Measurements from ENCODE around the gene PLAAT4. TPM values are rescaled to one million over a fixed set of nuclear protein-coding genes. Genes with fewer than 3 reads are reported as not detected.

PLAAT4 gene
- total RNA-seq, 1 experiment from 2014 or later, result 0.52 TPM

DNA sequence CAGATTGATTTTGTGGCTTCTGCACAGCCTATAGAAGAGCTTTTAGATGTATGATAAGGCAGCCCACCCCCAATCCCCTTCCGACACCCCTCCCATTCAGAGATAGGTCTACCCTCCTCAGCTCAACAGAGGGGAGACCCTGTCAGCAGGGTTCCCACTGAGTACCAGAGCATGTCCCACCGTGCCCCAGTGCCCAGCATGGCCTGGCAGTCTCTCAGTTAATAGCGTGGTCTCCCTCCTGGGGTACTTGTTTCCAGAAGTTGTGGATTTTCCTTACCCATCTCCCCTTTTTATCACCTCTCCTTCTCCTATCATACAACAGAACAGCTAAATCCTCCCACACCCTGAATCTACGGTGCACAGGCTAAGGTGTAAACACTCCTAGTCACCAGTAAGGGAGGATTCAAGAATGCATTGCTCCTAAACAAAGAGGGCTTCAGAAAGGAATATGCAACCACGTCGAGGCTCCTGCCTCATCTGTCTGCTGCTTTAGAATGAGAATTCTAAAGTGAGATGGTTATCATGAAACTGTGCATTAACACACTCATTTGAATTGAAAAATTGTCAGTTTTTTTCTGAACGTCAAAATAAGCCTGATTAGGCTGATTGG lies 19.9 kb downstream of the PLAAT4 start:
- H3K4me1 ChIP-seq (ENCODE audit: control insufficient read depth in 1 of 2, insufficient read depth in 2 of 2, low read length in 2 of 2), result no peaks in the 10 kb centered on the region
- H2AFZ ChIP-seq (ENCODE audit: low read depth, low read length, poor library complexity, severe bottlenecking), result no peak overlapping the region
- no TSS peak for BruUV-seq (replicated peaks)
- CTCF ChIA-PET, result no interaction called here
- H3K79me2 ChIP-seq (ENCODE audit: insufficient read depth, low read length), result no peaks in the 10 kb centered on the region
- no peak overlapping the region for H3K27ac ChIP-seq (ENCODE audit: low read depth, low read length)
- no peaks in the 10 kb centered on the region for H3K27me3 ChIP-seq (ENCODE audit: insufficient read depth, low read length)
- H4K20me1 ChIP-seq (ENCODE audit: insufficient read depth), result no peaks in the 10 kb centered on the region
- no peaks in the 10 kb centered on the region for H3K9me2 ChIP-seq (ENCODE audit: insufficient read depth)
- RAD21 ChIA-PET (ENCODE audit: low non-redundant PET in 1 of 2, low total read pairs in 2 of 2, uncharacterized antibody in 2 of 2, unreplicated experiment in 2 of 2), result no interaction called here
- DNase-seq (ENCODE audit: low read depth, low spot score) (no peak), ATAC-seq (no peak)
- H3K4me2 ChIP-seq (ENCODE audit: low read length), result no peak overlapping the region
- intact Hi-C loops (cut with micrococcal nuclease), result no loop called here
- POLR2A ChIA-PET, result no interaction called here
- H3K4me3 ChIP-seq (replicated peaks in 1 of 2; ENCODE audit: low read depth in 1 of 2, low read length in 2 of 2), result no peak overlapping the region
- no peaks in the 10 kb centered on the region for H3K9me3 ChIP-seq (ENCODE audit: control insufficient read depth in 1 of 2, insufficient read depth in 1 of 2, low read depth in 1 of 2, low read length in 2 of 2)
- TF ChIP-seq SRF (IDR thresholded peaks at IDR 0.05; ENCODE audit: low read depth), result no peak
- TF ChIP-seq YY1 (IDR thresholded peaks at IDR 0.05; ENCODE audit: extremely low read depth, insufficient replicate concordance, low read depth, low read length), result no peak
- TF ChIP-seq, protein P1, sequence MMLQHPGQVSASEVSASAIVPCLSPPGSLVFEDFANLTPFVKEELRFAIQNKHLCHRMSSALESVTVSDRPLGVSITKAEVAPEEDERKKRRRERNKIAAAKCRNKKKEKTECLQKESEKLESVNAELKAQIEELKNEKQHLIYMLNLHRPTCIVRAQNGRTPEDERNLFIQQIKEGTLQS (IDR thresholded peaks at IDR 0.05), result no peak
- TF ChIP-seq, protein P2, sequence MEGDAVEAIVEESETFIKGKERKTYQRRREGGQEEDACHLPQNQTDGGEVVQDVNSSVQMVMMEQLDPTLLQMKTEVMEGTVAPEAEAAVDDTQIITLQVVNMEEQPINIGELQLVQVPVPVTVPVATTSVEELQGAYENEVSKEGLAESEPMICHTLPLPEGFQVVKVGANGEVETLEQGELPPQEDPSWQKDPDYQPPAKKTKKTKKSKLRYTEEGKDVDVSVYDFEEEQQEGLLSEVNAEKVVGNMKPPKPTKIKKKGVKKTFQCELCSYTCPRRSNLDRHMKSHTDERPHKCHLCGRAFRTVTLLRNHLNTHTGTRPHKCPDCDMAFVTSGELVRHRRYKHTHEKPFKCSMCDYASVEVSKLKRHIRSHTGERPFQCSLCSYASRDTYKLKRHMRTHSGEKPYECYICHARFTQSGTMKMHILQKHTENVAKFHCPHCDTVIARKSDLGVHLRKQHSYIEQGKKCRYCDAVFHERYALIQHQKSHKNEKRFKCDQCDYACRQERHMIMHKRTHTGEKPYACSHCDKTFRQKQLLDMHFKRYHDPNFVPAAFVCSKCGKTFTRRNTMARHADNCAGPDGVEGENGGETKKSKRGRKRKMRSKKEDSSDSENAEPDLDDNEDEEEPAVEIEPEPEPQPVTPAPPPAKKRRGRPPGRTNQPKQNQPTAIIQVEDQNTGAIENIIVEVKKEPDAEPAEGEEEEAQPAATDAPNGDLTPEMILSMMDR (IDR thresholded peaks at IDR 0.05 in 2 of 3, conservative IDR thresholded peaks at IDR 0.05 in 1 of 3; ENCODE audit: borderline replicate concordance in 1 of 3, insufficient read depth in 1 of 3, low read depth in 2 of 3, low read length in 2 of 3), result no peak
- no peak for TF ChIP-seq SP1 (IDR thresholded peaks at IDR 0.05; ENCODE audit: low read depth)
- TF ChIP-seq EZH2phosphoT487 (IDR thresholded peaks at IDR 0.05; ENCODE audit: borderline replicate concordance), result no peak
- no peaks in the 10 kb centered on the region for H3K36me3 ChIP-seq (ENCODE audit: control insufficient read depth in 1 of 2, insufficient read depth in 2 of 2, low read length in 2 of 2)
- H3K9ac ChIP-seq (ENCODE audit: low read length), result no peak overlapping the region

DNA sequence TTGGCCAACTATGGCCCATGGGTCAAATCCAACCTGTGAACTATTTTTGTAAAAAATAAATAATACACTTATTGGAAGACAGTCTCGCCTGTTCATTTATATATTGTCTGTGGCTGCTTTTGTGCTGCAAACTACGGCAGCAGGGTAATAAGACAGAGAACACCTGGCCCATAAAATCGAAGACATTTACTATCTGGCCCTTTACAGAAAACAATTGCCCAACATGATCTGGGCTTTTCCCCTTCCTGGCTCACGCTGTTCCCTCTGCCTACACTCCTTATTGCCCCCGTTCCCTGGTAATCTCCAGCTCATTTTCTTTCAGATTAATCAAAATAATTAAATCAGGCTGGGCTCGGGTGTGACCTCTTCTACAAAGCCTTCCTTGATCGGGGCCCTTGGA lies 21.0 kb downstream of the PLAAT4 start:
- no TSS peak for BruUV-seq (replicated peaks)

More for the DNA sequence above, 21.0 kb downstream of the PLAAT4 start:
- CTCF ChIA-PET, result no interaction called here
- H2AFZ ChIP-seq (ENCODE audit: low read depth, low read length, poor library complexity, severe bottlenecking), result no peak overlapping the region
- POLR2A ChIA-PET, result no interaction called here
- H3K9ac ChIP-seq (ENCODE audit: low read length), result no peak overlapping the region
- H3K9me2 ChIP-seq (ENCODE audit: insufficient read depth), result no peaks in the 10 kb centered on the region
- no peak for TF ChIP-seq POLR2AphosphoS5 (IDR thresholded peaks at IDR 0.05; ENCODE audit: low read depth, low read length)
- no peak for TF ChIP-seq EZH2phosphoT487 (IDR thresholded peaks at IDR 0.05; ENCODE audit: borderline replicate concordance)
- TF ChIP-seq ZNF274 (IDR thresholded peaks at IDR 0.05; ENCODE audit: low read depth, low read length), result no peak
- DNase-seq (ENCODE audit: low read depth, low spot score), result no peak
- H3K79me2 ChIP-seq (ENCODE audit: insufficient read depth, low read length), result no peaks in the 10 kb centered on the region
- no peak for ATAC-seq
- no peak overlapping the region for H3K27ac ChIP-seq (ENCODE audit: low read depth, low read length)
- no peaks in the 10 kb centered on the region for H3K27me3 ChIP-seq (ENCODE audit: insufficient read depth, low read length)
- RAD21 ChIA-PET (ENCODE audit: low non-redundant PET in 1 of 2, low total read pairs in 2 of 2, uncharacterized antibody in 2 of 2, unreplicated experiment in 2 of 2), result no interaction called here
- H3K4me1 ChIP-seq (ENCODE audit: control insufficient read depth in 1 of 2, insufficient read depth in 2 of 2, low read length in 2 of 2), result no peaks in the 10 kb centered on the region
- H3K4me3 ChIP-seq (replicated peaks in 1 of 2; ENCODE audit: low read depth in 1 of 2, low read length in 2 of 2), result no peak overlapping the region
- H4K20me1 ChIP-seq (ENCODE audit: insufficient read depth), result no peaks in the 10 kb centered on the region
- no peaks in the 10 kb centered on the region for H3K9me3 ChIP-seq (ENCODE audit: control insufficient read depth in 1 of 2, insufficient read depth in 1 of 2, low read depth in 1 of 2, low read length in 2 of 2)
- intact Hi-C loops (cut with micrococcal nuclease), result no loop called here
- H3K36me3 ChIP-seq (ENCODE audit: control insufficient read depth in 1 of 2, insufficient read depth in 2 of 2, low read length in 2 of 2), result no peaks in the 10 kb centered on the region
- no peak overlapping the region for H3K4me2 ChIP-seq (ENCODE audit: low read length)
